Activated naive CD8-positive, alpha-beta T cell treated with anti-CD3 and anti-CD28 coated beads, Interleukin-2, amount 50 U/mL, for 24 hours (primary cell): ENCODE data around the gene PTTG2.
"Not testable (repeated sequence)": the region's sequence is repeated elsewhere in the genome, so short reads cannot be mapped to it uniquely, and the experiment has no call there.

Experiments used
- ATAC-seq: fragments of 150-1000 bp; cut with Tn5 transposase; one replicate; pipeline ENCODE4 v1.10.0; 2021
- DNase-seq: peaks from one replicate; pipeline ENCODE4 v3.0.0; 2021
- H3K27ac Mint-ChIP-seq: one replicate; pipeline ENCODE4 v1.8.0; 2021; ENCODE audit warnings: mild to moderate bottlenecking, mixed read lengths
- H3K27me3 Mint-ChIP-seq: one replicate; pipeline ENCODE4 v1.8.0; 2021; ENCODE audit warnings: mixed read lengths
- H3K36me3 Mint-ChIP-seq: one replicate; pipeline ENCODE4 v1.8.0; 2021; ENCODE audit warnings: low read depth, mixed read lengths
- H3K4me1 Mint-ChIP-seq: one replicate; pipeline ENCODE4 v1.8.0; 2021; ENCODE audit warnings: mixed read lengths
- H3K4me3 Mint-ChIP-seq: one replicate; pipeline ENCODE4 v1.8.0; 2021; ENCODE audit warnings: mild to moderate bottlenecking, moderate library complexity, mixed read lengths
- H3K9me3 Mint-ChIP-seq: one replicate; pipeline ENCODE4 v1.8.0; 2021; ENCODE audit warnings: mixed read lengths

The PTTG2 gene

DNA sequence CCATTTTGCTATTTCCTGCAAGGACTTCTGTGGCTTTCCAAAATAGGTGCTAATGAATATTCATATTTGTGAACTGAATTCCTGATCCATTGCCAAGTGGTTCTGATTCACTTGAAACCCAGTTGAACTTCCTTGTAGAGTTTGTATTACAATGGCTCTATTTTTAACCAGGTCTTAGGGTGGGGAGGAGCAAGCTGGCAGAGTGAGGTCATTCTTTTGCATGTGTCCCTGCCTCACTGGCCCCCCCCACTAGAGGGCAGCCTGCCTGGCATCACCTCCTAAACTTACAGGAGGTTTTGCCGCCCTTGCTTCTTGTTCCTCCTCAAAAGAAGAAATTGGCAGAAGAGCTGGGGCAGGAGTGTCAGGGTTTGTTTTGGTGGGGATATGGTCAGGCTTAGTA lies 10.5 kb downstream of the PTTG2 start:
- ATAC-seq (peak; percentile 79), DNase-seq (peak; percentile 64)
- peaks cover 35% of the 10 kb centered on the region for H3K4me1 Mint-ChIP-seq
- no peaks in the 10 kb centered on the region for H3K9me3 Mint-ChIP-seq
- no peaks in the 10 kb centered on the region for H3K36me3 Mint-ChIP-seq
- H3K27ac Mint-ChIP-seq, result no peak overlapping the region
- no peak overlapping the region for H3K4me3 Mint-ChIP-seq
- H3K27me3 Mint-ChIP-seq, result no peaks in the 10 kb centered on the region

DNA sequence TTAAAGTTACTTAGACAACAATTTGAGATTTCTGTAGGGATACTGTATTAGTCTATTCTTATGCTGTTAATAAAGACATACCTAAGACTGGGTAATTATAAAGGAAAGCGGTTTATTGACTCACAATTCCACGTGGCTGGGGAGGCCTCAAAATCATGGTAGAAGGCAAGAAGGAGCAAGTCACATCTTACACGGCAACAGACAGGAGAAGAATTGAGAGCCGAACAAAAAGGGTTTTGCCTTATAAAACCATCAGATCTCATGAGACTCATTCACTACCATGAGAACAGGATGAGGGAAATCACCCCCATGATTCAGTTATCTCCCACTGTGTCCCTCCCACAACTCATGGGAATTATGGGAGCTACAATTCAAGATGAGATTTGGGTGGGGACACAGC lies 11.0 kb downstream of the PTTG2 start:
- ATAC-seq (no peak), DNase-seq (no peak)
- Mint-ChIP-seq H3K27me3 (no peaks in the 10 kb centered on the region), H3K9me3 (no peaks in the 10 kb centered on the region), H3K4me1 (peaks cover 32% of the 10 kb centered on the region), H3K36me3 (no peaks in the 10 kb centered on the region), H3K4me3 (no peak overlapping the region), H3K27ac (no peak overlapping the region)

DNA sequence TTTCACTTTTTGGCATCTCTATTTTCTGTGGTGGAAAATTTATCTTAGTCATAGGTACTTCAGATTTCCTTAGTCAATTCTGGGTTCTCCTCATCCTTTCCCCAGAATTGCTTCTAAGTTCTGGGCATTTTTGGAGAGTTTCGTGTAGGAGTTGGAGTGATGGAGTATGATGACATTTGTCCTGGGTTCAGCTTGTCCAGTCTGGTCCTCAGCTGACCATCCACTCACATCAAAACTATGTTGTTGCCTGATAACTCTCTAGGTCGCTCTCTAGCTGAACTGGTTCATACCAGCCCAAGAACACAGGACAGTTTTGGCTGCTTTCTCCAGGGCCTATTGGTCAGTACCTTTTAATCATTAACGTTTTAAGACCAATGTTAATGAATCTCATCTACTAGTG lies 13.2 kb downstream of the PTTG2 start:
- Mint-ChIP-seq H3K4me3 (no peak overlapping the region), H3K4me1 (peaks cover 35% of the 10 kb centered on the region), H3K36me3 (no peaks in the 10 kb centered on the region), H3K27ac (no peak overlapping the region), H3K9me3 (no peaks in the 10 kb centered on the region), H3K27me3 (no peaks in the 10 kb centered on the region)
- no peak for DNase-seq
- ATAC-seq, result no peak

DNA sequence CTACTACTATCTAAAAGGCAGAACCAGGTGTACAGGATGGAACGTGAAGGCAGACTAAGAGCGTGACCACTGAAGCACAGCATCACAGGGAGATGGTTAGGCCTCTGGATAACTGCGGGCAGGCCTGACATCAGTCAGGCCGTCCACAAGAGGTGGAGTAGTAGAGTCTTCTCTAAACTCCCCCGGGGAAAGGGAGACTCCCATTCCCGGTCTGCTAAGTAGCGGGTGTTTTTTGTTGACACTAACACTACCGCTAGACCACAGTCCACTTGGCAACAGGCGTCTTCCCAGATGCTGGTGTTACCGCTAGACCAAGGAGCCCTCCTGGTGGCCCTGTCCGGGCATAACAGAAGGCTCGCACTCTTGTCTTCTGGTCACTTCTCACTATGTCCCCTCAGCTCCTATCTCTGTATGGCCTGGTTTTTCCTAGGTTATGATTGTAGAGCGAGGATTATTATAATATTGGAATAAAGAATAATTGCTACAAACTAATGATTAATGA lies 15.2 kb downstream of the PTTG2 start:
- H3K4me3 Mint-ChIP-seq, H3K27me3 Mint-ChIP-seq, DNase-seq, ATAC-seq, H3K9me3 Mint-ChIP-seq, H3K36me3 Mint-ChIP-seq: not testable (repeated sequence)
- Mint-ChIP-seq H3K27ac (peak overlapping the region; percentile 32), H3K4me1 (peaks cover 50% of the 10 kb centered on the region)

DNA sequence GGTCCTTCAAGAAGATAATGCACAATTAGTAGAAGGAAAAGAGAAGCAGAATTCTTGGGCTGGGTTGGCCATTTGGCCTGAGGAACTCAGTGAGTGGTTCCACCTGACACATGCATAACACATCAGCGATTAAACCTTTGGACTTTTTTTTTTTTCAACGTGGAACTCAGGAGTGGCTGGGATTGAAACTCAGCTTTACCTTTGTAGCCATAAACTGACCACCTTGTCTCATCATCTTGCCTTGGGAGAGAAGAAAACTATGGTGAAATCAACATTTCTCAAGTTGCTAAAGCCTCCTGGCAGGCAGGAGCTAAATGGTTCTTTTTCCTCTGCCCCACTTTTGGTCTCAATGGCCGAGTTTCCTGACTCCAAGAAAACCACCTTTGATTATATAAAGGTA lies 16.3 kb downstream of the PTTG2 start:
- ATAC-seq (no peak), DNase-seq (no peak)
- Mint-ChIP-seq H3K4me3 (peak overlapping the region; percentile 49), H3K9me3 (no peaks in the 10 kb centered on the region), H3K27ac (no peak overlapping the region), H3K4me1 (peaks cover 49% of the 10 kb centered on the region), H3K27me3 (no peaks in the 10 kb centered on the region), H3K36me3 (peaks cover 2% of the 10 kb centered on the region)

DNA sequence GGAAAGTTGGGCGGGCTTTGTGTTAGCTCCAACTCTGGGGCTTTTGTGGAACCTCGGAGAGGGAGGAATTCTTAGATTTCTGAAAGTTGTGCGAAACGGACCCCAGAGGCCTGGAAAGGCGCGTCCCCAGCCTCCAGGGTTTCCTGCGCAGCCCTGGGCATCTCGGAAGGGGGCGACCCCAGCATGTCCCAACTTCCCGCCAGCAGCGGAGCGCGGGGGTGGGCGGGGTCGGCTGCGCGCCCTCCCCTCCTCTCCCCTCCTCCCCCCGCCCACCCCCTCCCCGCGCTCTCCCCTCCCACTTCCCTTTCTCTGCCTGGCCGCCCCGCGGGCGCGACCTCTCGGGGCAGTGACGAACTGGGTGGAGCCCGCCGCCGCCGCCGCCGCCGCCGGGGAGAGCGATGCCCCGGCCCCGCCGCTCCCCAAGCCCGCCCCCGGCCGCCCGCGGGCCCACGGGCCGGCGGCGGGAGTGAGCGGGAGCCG lies 16.8 kb downstream of the PTTG2 start:
- peaks cover 52% of the 10 kb centered on the region for H3K4me1 Mint-ChIP-seq
- ATAC-seq (peak; percentile 80), DNase-seq (peak; percentile 83)
- no peaks in the 10 kb centered on the region for H3K27me3 Mint-ChIP-seq
- no peaks in the 10 kb centered on the region for H3K9me3 Mint-ChIP-seq
- H3K4me3 Mint-ChIP-seq, result peak overlapping the region; percentile 83
- peak overlapping the region; percentile 42 for H3K27ac Mint-ChIP-seq
- peaks cover 2% of the 10 kb centered on the region for H3K36me3 Mint-ChIP-seq

DNA sequence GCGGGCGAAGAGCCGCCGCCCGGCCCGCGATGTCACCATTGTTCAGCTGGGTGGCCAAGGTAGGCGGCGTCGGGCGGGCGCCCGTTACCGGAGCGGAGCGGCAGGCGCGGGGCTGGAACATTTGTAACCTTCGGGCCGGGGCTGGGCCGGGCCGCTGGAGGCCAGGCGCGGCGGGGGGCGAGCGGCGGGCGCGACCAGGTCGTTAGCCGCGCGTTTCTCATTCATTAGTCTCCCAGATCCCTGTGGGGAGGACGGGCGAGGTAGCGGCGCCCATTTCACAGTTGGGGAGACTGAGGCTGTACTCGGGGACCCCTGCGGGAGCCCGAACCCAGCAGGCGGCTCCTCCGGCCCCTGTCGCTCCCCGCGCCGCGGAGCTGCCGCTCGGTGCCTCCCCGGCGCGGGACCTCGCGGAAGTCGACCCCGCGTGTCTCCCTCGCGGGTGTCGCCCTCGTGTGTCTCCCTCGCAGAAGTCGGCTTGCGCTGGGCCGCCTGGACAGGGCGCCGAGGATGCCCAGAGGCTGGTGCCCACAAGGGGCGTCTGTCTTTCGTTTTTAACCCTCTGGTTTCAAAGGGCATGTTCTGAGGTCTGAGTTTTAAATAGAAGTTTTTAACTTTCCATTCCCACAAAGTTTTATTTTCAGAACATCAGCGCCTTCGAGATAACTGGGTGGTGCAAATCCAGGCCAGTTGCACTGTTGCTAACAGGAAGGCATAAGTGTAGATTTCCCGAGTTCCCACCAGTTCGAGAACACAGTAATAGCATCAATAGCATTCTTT lies 17.5 kb downstream of the PTTG2 start:
- peak; percentile 74 for ATAC-seq
- H3K4me1 Mint-ChIP-seq, result peaks cover 56% of the 10 kb centered on the region
- H3K9me3 Mint-ChIP-seq, result no peaks in the 10 kb centered on the region
- peak; percentile 75 for DNase-seq
- H3K27ac Mint-ChIP-seq, result peak overlapping the region; percentile 85
- H3K4me3 Mint-ChIP-seq, result peak overlapping the region; percentile 83
- H3K36me3 Mint-ChIP-seq, result peaks cover 2% of the 10 kb centered on the region
- H3K27me3 Mint-ChIP-seq, result no peaks in the 10 kb centered on the region

DNA sequence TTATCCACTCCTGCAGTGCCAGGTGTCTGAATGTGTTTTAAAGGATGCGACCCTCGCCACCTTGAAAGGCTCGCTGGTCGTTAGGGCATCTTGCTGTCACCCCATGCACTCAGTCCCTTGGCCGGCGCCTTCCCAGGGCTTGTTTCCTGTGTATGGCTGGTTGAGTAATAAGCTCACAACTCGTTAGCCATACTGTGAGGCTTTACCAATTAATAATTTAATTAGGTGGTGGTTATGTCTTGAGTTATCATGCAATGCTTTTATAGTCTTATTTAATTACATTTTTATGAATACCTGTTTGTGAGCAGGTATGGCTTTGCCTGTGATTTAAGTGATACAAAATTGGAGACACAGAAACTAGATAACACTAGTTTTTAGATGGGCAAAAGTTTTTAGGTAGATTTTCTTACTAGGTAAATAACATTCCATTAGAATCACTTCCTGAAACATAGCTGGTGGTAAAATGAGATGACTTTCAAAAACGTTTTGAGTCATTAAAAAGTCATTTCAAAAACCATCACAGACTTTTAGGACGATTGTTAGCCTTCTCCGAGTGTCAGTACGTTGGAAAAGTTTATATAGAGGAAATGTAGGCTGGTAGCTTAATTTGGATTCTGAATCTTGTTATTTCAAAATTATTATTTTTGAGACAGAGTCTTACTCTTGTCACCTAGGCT lies 18.2 kb downstream of the PTTG2 start:
- Mint-ChIP-seq H3K9me3 (no peaks in the 10 kb centered on the region), H3K4me1 (peaks cover 54% of the 10 kb centered on the region), H3K27me3 (no peaks in the 10 kb centered on the region), H3K27ac (peak overlapping the region; percentile 85), H3K4me3 (peak overlapping the region; percentile 83), H3K36me3 (peaks cover 2% of the 10 kb centered on the region)
- DNase-seq, result peak; percentile 39
- ATAC-seq, result peak; percentile 24

DNA sequence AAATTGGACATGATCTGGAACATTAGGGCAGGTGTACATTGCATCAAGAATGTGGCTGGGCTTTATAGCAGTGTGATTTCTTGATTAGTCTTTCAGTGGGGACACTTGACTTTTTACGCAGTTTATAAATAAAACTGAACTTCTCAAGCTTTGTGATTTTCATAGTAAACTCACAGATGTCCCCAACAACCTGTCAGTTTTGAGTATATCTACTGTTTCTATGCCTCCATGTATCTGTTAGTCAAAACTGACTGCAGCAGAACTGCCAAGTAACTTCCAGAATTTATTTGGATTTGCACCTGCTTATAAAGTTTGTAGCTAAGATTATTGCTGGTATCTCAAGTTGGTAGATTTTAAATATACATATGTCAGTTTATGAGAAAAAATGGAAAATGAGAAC lies 20.0 kb downstream of the PTTG2 start:
- peaks cover 53% of the 10 kb centered on the region for H3K4me1 Mint-ChIP-seq
- H3K27ac Mint-ChIP-seq, result peak overlapping the region; percentile 32
- DNase-seq (no peak), ATAC-seq (no peak)
- no peak overlapping the region for H3K4me3 Mint-ChIP-seq
- H3K9me3 Mint-ChIP-seq, result no peaks in the 10 kb centered on the region
- H3K36me3 Mint-ChIP-seq, result peaks cover 5% of the 10 kb centered on the region
- no peaks in the 10 kb centered on the region for H3K27me3 Mint-ChIP-seq

DNA sequence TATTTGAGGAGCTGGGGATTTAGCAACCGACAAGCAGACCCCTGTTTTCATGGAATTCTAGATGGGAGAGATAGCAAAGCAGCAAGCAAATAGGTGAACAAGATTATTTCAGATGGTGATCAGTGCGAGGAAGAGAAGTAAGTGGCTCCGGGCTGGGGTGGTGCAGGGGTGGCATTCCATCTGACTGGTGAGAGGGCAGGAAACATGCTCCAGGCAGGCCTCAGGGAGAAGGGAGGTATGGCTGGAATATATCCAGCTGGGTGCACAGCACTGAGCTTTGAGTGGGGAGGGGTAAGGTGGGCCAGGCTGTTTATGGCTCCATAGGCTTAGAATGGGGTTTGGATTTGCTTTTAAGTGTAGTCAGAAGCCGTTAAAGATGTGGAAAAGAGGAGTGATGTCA lies 21.2 kb downstream of the PTTG2 start:
- H3K27me3 Mint-ChIP-seq, result no peaks in the 10 kb centered on the region
- DNase-seq (no peak), ATAC-seq (no peak)
- H3K27ac Mint-ChIP-seq, result no peak overlapping the region
- no peak overlapping the region for H3K4me3 Mint-ChIP-seq
- H3K36me3 Mint-ChIP-seq, result peaks cover 5% of the 10 kb centered on the region
- peaks cover 58% of the 10 kb centered on the region for H3K4me1 Mint-ChIP-seq
- H3K9me3 Mint-ChIP-seq, result no peaks in the 10 kb centered on the region

DNA sequence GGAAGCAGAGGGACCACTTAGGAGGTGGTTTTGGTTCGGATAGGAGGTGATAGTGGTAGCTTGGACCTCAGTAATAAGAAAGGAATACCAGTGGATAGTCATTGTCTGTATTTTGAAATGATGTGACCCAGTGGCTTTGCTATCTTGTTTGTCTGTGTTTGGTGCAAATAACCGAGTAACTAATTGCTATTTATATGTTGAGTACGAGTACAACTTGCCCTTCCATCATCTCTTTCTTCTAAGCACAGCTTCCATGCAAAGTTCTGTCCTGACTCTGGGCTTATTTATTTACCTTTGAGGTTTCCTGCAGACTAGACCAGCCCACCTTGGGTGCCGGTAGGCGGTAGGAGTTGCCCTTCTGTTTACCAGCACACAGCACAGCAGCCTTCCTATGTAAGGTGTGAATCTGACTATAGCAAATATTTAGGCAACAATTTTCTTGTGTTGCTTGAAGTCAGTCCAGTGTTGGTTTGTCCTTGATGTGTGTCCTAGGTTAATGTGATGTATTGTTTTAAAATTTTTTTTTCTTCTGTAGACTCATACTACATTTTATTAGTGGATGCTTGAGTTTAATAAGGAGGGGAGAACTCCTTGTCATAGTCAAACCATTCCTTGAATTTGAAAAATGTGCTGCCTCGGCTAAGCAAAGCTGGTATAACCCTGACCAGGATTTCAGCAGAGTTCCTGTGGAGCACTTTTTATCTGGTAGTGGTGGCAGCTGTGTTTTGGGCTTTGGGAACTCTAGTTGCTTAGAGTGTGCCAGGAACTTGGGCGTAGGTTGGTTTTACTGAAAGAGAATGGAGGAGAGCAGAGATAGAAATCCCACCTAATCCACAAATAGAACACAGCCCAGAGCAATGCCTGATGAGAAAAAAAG lies 21.9 kb downstream of the PTTG2 start:
- DNase-seq, result no peak
- no peaks in the 10 kb centered on the region for H3K27me3 Mint-ChIP-seq
- H3K27ac Mint-ChIP-seq, result no peak overlapping the region
- no peak for ATAC-seq
- no peaks in the 10 kb centered on the region for H3K9me3 Mint-ChIP-seq
- H3K4me3 Mint-ChIP-seq, result no peak overlapping the region
- peaks cover 53% of the 10 kb centered on the region for H3K4me1 Mint-ChIP-seq
- peaks cover 5% of the 10 kb centered on the region for H3K36me3 Mint-ChIP-seq

DNA sequence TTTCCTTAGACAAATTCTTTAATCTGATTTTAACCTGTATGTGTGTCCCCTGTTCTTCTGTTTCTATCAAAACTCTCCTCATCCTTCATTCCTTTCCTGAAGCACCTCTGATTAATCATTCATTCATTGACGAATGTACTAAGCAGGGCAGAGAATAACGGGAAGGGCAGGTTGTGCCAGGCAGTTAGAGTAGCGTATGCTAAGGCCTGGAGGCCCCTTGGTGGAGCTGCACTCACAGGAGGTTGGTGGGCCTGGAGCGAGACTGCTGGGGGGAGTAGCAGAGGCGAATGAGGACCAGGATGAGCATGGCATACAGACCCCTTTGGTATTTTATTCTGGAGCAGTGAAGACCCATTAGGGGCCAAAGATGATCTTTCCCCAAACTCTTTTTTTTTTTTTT lies 22.5 kb downstream of the PTTG2 start:
- ATAC-seq, result no peak
- no peak overlapping the region for H3K27ac Mint-ChIP-seq
- H3K4me3 Mint-ChIP-seq, result no peak overlapping the region

DNA sequence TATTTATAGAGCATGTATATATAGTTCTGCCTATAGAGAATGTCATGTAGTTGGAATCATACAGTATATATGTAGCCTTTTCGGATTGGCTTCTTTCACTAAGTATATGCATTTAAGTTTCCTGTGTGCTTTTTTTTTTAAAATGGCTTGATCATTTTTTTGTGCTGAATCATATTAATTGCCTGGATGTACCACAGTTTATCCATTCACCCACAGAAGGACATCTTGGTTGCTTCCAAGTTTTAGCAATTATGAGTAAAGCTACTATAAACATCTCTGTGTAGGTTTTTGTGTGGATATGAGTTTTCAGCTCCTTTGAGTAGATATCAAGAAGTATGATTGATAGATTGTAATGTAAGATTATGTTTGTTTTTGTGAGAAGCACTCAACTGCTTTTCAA lies 23.8 kb downstream of the PTTG2 start:
- peaks cover 15% of the 10 kb centered on the region for H3K36me3 Mint-ChIP-seq
- H3K27me3 Mint-ChIP-seq, result no peaks in the 10 kb centered on the region
- no peak overlapping the region for H3K27ac Mint-ChIP-seq
- ATAC-seq (no peak), DNase-seq (no peak)
- no peak overlapping the region for H3K4me3 Mint-ChIP-seq
- no peaks in the 10 kb centered on the region for H3K9me3 Mint-ChIP-seq
- H3K4me1 Mint-ChIP-seq, result peaks cover 46% of the 10 kb centered on the region

More for the DNA sequence above, 22.5 kb downstream of the PTTG2 start:
- Mint-ChIP-seq H3K27me3 (no peaks in the 10 kb centered on the region), H3K9me3 (no peaks in the 10 kb centered on the region), H3K4me1 (peaks cover 53% of the 10 kb centered on the region), H3K36me3 (peaks cover 9% of the 10 kb centered on the region)
- no peak for DNase-seq

DNA sequence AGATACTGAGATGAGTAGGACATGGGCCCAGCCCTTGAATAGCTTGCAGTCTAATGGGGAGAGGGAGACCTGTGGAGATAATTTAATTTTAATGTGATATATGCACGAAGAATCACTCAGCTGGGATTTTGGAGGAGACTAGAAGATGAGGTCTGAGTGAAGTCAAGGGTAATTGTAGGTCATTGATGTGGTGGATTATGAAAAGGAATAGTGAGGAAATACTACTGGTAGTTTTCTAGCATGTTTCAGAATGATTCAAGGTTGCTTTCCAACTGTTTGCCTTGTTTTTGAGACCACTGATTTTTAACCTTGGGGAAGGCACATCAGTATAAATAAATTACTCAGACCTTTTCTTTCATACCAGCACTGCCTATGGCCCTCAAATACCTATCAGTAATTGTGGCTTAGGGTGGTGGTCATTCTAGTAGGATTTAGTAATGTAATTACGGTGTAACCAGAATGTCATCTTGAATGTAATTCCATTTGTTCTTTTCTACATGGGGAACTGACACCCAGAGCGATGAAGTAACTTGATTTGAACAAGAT lies 25.6 kb downstream of the PTTG2 start:
- no peaks in the 10 kb centered on the region for H3K27me3 Mint-ChIP-seq
- no peak overlapping the region for H3K27ac Mint-ChIP-seq
- DNase-seq, result no peak
- ATAC-seq, result peak; percentile 15
- peaks cover 36% of the 10 kb centered on the region for H3K4me1 Mint-ChIP-seq
- peaks cover 12% of the 10 kb centered on the region for H3K36me3 Mint-ChIP-seq
- H3K9me3 Mint-ChIP-seq, result no peaks in the 10 kb centered on the region
- no peak overlapping the region for H3K4me3 Mint-ChIP-seq
